Measurements from ENCODE around the gene YBX1.

YBX1 gene

GRCh38 chr1:42752284-42752683 is 70.1 kb downstream of the YBX1 start:
- DNase-seq (ENCODE audit: extremely low read depth, low read depth) = no peak
- no peak for TF ChIP-seq CTCF (IDR thresholded peaks at IDR 0.05; ENCODE audit: low read depth, low read length)

- TF ChIP-seq CTCF (IDR thresholded peaks at IDR 0.05; ENCODE audit: low read depth, low read length) = no peak
- DNase-seq (ENCODE audit: extremely low read depth, low read depth) = no peak
Measured at GRCh38 chr1:42753070-42753469, 70.9 kb downstream of the YBX1 start.
